ENCODE data around the gene ELL.
"Not testable (repeated sequence)": the region's sequence is repeated elsewhere in the genome, so short reads cannot be mapped to it uniquely, and the experiment has no call there.

ELL gene

DNA sequence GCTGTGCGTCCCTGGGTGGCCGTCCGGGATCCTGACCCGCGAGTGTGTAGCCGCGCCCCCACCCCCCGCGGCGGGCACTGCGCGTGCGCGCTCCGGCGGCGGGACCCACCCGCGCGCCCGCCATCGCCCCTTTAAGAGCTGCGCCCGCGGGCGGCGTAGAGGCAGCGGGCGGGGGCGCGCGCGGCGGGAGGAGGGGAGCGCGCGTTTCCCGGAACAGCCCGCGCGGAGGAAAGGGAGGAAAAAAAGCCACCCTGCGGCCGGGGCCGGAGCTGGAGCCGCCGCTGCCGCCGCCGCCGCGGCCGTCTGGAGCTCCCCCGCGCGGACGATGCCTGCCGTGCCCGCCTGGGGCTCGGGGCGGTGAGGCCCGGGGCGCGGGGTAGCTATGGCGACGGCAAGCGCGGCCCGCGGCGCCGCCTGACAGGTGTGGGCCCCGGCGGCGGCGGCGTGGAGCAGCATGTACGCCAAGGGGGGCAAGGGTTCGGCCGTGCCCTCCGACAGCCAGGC lies 102.6 kb downstream of the ELL start, which contains the start of gene SSBP4:
SSBP4 (plus strand) TSS at position 204 of the 504 bp plus-strand sequence; CDS start at position 455, 251 bp downstream.
- peak; percentile 36 to 84 for DNase-seq

DNA sequence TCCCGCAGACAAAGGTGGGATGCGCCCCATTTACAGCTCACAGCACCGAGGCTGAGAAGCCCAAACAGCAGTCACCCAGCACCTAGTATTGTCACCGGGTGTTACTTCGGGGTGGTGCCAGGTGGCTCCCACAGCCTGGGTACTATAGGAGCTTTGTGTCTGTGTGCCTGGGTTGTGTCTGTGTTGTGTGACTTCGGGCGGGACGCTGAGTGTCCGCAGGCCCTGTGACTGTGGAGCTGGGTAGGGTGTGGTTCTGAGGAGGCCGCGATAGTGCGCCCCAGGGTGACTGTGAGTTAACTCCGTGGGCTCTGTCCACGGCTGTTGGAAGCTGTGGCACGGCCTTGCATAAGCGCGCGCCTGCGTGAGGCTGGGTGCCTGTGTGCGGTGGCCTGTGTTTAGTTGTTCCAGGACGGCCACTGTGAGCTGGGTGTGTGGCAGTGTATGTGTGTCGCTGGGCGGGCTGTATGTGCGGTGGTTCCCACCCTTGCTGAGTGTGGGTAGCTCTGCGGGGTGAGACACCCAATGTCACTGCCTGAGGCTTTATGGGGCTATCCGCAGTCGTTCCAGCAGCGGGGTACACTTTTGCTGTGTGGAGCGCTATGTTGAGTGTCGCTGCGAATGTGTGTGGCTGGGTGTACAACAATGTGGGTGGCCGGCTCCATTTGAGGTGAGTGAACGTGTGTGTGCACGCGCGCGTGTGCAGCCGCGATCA lies 103.2 kb downstream of the ELL start:
- DNase-seq, result peak in 1 of 2 experiments; percentile 67

- DNase-seq, result no peak
These were observed 103.8 kb downstream of the ELL start for GRCh38 chr19:18418029-18418482.

DNA sequence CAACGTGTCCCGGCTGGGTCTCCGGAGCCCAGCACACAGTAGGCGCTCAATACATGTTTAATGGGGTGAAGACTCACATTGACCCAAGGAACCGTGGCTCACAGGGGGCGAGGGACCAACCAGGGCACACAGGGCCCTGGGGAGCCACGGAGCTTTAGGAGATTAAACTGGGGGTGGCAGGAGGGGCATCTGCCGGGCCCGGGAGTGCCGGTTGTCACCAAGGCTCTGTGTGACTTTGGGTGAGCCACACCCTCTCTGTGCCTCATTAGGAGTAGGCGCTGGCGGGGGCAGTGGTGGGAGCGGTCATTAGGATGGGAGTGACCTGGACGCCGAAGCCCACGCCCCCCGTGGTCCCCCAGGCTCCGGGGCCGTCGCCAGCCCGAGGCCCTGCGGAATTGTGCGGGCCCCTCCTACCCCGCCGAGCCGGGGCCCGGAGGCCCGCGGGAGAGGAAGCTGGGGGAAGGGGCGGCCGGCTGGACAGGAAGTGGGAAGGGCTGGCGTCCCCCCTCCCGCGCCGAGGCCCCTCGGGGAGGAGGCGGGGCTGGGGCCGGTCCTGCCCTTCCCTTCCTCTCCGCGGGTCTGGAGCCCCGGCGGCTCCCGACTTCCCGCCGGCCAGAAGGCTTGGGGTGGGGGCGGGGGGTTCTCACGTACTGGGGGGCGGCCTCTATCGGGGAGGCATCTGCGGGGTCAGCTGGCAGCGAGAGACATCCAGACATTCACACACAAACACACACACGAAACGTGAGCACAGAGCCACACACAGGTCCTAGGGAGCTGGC lies 104.4 kb downstream of the ELL start:
- peak; percentile 47 to 62 for DNase-seq

DNA sequence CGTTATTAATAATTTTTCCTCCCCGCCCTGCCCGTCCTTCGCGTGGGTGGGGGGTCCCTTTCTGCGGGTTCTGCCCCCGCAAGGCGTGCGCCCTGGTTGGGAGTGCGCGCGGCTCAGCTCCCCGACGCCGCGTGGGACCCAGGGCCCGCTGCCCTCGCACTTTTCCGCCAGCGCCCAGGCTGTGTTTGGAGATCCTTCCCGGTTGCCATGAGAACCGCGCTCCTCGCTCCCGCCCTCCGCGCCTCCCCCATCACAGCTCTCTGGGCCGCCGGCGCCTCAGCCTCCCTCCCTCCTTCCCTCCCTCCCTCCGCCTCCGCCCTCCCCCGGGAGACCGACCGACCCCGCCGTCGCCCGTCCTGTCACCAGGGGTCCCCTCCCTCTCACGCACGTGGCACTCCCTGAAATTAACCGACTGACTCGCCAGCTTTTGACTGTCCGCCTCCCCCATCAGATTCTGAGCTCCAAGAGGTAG lies 105.1 kb downstream of the ELL start:
- DNase-seq, result peak; percentile 78 to 84

GRCh38 chr19:18415178-18415867 lies 106.5 kb downstream of the ELL start:
- no peak for DNase-seq

DNA sequence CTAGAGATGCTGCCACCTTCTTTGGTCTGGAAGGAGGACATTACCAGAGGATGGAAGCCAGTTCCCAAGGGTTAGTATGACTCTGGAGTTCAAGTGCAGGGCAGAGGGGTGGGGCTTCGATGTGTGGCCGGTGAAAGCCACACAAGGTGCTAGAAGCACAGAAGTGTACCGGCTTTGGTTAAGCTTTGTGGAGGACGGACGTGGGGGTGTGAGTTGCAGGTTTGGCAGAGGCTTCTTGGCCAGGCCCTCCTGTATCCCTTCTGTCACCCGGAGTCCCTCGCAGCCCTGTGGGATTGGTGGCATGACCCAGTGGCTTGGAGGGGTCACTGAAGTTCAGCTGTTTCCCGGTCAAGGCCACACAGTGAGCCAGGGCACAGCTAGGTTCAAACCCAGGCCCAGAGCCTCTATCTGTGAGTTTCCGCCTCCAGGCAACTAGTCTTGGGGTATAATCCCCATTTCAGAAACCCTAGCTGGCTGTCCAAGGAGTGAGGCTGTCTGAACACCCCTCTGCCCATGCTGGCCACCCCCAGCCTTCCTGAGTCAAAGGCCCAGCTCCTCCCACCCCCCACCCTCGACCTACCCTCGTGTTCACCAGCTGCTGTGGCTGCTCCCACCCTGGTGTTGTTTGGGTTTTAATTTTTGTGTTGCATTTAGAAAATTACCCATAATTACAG lies 107.2 kb downstream of the ELL start:
- no peak for DNase-seq

DNA sequence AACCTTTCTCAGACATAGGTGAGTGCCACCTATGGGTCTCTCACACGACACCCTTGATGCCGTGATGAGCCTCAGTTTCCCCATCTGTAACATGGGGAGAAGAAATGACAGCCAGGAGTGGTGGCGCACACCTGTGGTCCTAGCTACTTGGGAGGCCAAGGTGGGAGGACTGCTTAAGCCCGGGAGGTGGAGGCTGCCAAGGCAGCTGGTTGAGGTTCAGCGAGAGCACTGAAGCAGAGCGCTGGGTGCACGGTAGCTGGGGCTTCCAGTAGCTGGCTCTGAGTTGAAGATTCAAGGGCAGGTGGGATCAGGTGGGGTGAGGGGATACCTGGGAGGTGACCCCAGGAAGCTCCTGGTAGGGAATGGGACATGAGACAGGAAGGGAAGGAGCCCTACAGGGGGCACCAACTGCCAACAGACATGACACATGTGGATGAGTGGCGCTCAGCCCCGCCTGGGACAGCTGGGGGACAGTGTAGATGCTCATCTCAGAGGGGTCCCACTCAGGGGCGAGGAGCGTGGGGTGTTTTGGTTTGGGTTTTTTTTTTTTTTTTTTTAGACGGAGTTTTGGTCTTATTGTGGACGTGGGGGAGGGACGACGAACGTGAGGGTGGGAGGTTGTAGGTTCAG lies 109.1 kb downstream of the ELL start:
- DNase-seq, result peak; percentile 26 to 38

DNA sequence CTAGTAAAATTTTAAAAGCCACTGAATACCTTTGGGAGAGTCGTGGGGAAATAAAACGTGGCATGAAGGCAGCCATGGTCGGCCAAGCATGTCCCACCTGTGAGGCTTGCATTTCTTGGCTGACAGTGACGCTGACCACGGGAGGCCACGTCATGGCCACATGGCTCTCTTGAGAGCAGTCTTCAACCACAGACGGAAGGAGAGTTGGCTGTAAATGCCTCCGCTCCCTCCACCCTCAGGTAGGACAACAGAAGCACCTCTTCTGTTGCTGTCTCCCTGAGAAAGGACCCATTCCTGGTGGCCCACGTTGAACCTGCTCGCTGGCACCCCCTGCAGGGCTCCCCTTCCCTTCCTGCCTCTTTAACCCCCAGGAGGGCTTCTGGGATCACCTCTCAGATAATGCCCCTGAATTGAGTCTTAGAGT lies 113.8 kb downstream of the ELL start:
- peak in 1 of 2 experiments; percentile 48 for DNase-seq

GRCh38 chr19:18406749-18407148 lies 115.1 kb downstream of the ELL start:
- no peak for DNase-seq

- DNase-seq, result not testable (repeated sequence)
These were observed 116.1 kb downstream of the ELL start for GRCh38 chr19:18405754-18406153.

- DNase-seq, result not testable (repeated sequence)
These were observed 119.2 kb downstream of the ELL start for GRCh38 chr19:18402455-18403248.

DNA sequence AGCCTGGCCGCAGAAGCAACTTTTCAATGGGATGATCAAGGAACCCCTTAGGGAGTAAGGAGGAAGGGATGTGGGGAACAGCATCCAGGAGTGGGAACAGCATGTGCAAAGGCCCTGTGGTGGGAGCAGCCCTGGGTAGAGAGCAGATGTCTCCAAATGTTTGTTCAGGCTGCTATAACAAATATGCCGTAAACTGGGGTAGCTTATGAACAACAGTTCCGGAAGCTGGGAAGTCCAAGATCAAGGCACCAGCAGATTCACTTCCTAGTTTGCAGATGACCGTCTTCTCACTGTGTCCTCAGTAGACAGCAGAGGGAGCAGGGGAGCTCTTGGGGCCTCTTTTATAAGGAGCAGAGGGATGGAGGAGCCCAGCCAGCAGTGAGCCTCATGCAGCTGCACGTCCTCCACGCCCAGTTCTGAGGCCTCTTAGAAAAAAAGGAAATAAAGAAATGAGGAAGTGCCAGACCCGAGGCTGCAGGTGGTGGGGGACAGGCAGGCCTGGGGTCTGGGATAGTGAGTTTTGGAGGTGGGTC lies 120.2 kb downstream of the ELL start:
- peak; percentile 22 to 65 for DNase-seq

DNA sequence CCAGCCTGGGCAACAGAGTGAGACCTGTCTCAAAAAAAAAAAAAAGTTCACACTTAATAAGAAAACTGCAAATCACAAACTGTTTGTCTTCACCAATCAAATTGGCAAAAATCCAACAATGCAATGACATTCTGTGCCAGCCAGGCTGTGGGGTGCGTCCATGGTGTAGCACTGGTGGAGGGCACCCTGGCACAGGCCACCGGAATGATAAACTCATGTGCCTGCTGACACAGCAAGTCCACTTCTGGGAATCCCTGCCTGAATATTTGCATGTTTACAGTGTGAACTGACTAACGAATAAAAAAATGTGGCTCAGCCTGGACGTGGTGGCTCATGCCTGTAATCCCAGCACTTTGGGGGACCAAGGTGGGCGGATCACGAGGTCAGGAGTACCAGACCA lies 122.9 kb downstream of the ELL start:
- DNase-seq, result no peak

DNA sequence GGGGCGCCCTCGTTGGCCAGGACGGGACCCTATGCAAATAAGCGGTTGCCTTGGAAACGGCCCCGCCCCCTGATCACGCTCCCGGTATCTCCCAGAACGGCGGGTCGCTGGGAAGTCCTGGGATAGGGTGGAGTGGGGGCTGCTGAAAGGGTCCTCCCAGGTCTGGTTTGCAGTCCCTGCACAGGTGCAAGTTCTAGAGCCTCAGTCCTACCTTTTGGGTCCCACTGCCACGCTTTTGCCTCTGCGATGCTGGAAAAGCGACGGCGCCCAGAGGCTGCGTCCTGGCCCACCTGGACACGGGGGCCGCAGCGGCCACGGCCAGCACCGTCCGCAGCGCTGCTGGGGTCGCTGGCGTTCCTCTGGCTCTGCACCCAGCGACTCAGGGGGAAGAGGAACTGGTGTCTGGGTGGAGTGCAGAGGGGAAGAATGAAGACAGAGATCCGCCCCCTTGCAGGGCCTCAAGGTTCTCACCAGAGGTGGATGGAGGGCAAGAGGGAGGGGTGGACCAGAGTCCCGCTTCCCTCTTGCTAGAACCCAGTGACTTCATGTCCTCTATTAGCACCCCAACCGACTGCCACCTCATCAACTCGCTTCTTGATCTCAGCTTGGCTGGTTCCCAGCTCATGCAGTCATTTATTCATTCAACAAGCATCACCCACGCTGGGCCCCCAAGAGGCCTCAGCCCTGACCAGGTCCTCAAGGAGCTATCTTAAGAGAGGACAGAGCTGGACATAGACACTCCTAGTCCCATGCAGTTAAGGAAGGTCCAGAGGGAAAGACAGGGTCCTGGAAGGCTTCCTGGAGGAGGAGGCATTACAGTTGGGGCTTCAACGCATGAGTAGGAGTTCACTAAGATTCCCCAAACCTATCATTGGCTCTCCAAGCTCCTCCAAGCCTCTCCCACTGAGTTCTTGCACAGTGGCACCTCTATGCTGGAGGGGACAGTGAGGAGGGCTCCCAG lies 124.3 kb downstream of the ELL start, which contains the start of gene LRRC25:
LRRC25 (minus strand) TSS at position 381 of the 961 bp plus-strand sequence. CDS start 659 bp downstream, outside the sequence.
- peak in 1 of 2 experiments; percentile 44 for DNase-seq

DNA sequence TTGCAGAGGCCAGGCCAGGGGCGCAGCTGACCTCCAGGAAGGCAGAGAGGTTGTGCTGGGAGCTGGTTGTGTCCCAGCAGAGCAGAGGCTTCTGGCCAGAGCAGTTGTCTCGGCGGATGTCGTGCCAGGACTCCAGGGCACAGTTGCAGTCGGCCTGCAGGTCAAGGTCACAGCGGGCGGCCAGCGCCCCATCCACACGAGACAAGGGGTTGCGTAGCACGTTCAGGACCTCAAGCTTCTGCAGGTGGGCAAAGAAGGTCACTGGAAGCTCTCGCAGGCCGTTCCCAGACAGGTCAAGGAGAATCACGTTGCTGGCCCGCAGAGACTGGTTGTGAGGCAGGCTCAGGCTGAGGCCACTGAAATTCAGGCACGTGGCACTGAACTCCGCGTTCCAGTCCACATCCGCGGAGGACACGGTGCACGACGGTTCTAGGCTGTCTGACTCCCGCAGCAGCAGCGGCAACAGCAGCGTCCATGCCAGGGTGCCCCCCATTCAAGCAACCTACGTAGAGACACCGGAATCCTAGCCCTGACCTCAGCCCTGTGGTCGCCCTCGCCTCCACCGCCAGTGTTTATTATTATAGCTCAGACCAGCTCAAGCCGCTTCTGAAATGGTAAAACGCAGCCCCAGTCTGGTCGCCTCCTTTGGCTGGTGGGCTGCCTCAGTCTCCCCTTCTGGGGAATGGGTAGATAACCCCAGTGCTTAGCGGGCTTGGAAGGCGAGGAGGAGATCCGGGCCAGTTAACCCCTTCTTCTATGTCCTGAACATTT lies 125.2 kb downstream of the ELL start:
- no peak for DNase-seq

- DNase-seq, result no peak
These were observed 128.0 kb downstream of the ELL start for GRCh38 chr19:18393836-18394235.

GRCh38 chr19:18392926-18393325 lies 128.9 kb downstream of the ELL start:
- DNase-seq, result no peak
